GM15510 (cell line): ENCODE data around the gene SRPK2.

Experiments
- POLR2A ChIP-seq: IDR thresholded peaks from 3 replicates; pipeline ENCODE4 v1.6.1; 2011; ENCODE audit warnings: borderline replicate concordance; ENCODE audit not compliant: insufficient read length; ENCODE audit errors: extremely low read depth

Gene SRPK2

GRCh38 chr7:105202616-105203015 lies 186.1 kb downstream of the SRPK2 start:
- TF ChIP-seq POLR2A: no peak

- TF ChIP-seq POLR2A: no peak
Measured at GRCh38 chr7:105199386-105199785, 189.3 kb downstream of the SRPK2 start.

GRCh38 chr7:105198223-105198622 lies 190.5 kb downstream of the SRPK2 start:
- TF ChIP-seq POLR2A: no peak

GRCh38 chr7:105196473-105196872 lies 192.2 kb downstream of the SRPK2 start:
- no peak for TF ChIP-seq POLR2A

GRCh38 chr7:105195891-105196290 lies 192.8 kb downstream of the SRPK2 start:
- no peak for TF ChIP-seq POLR2A

GRCh38 chr7:105191331-105191730 lies 197.4 kb downstream of the SRPK2 start:
- TF ChIP-seq POLR2A: no peak

GRCh38 chr7:105189859-105190492 lies 198.7 kb downstream of the SRPK2 start:
- TF ChIP-seq POLR2A: no peak

- no peak for TF ChIP-seq POLR2A
Measured at GRCh38 chr7:105188201-105188600, 200.5 kb downstream of the SRPK2 start.

GRCh38 chr7:105187302-105188169 lies 201.2 kb downstream of the SRPK2 start:
- no peak for TF ChIP-seq POLR2A

- TF ChIP-seq POLR2A: no peak
Measured at GRCh38 chr7:105185290-105186010, 203.3 kb downstream of the SRPK2 start.

- TF ChIP-seq POLR2A: no peak
Measured at GRCh38 chr7:105180002-105180401, 208.7 kb downstream of the SRPK2 start.

GRCh38 chr7:105178928-105179541 lies 209.7 kb downstream of the SRPK2 start:
- no peak for TF ChIP-seq POLR2A

GRCh38 chr7:105178177-105178576 lies 210.5 kb downstream of the SRPK2 start:
- no peak for TF ChIP-seq POLR2A

GRCh38 chr7:105177026-105177425 lies 211.7 kb downstream of the SRPK2 start:
- no peak for TF ChIP-seq POLR2A

- no peak for TF ChIP-seq POLR2A
Measured at GRCh38 chr7:105173586-105173985, 215.1 kb downstream of the SRPK2 start.

- TF ChIP-seq POLR2A: no peak
Measured at GRCh38 chr7:105164751-105165150, 224.0 kb downstream of the SRPK2 start.

GRCh38 chr7:105163718-105164117 lies 225.0 kb downstream of the SRPK2 start:
- no peak for TF ChIP-seq POLR2A
